Lung (tissue), 12 donors: ENCODE data around the gene C1QTNF6. TPM values are rescaled to one million over a fixed set of nuclear protein-coding genes. Genes with fewer than 3 reads are reported as not detected.

Source experiments
- ATAC-seq: fragments of 200-7000 bp; cut with Tn5 transposase; one replicate; pipeline ENCODE4 v1.9.1; 2020; ENCODE audit warnings: moderate number of reproducible peaks; ENCODE audit not compliant: insufficient read depth, low FRiP score
- DNase-seq, 3 donors: peaks; one replicate each; pipeline ENCODE4 v3.0.0-alpha.2; 2013 to 2017
- H3K27ac ChIP-seq, 2 donors: one replicate each; pipeline ENCODE4 v1.5.1; 2013; ENCODE audit warnings: mild to moderate bottlenecking in 2 of 2, moderate library complexity in 2 of 2, control low read depth in 1 of 2, inconsistent platforms in 1 of 2, low read depth in 1 of 2, low read length in 1 of 2
- H3K27me3 ChIP-seq, 3 donors: one replicate each; pipeline ENCODE4 v1.5.1; 2013; ENCODE audit warnings: low read length in 2 of 3; ENCODE audit not compliant: control insufficient read depth in 3 of 3, insufficient read depth in 3 of 3
- H3K36me3 ChIP-seq, 4 donors: one replicate each; pipeline ENCODE4 v1.5.1; 2013; ENCODE audit warnings: low read length in 4 of 4, mild to moderate bottlenecking in 1 of 4, moderate library complexity in 1 of 4; ENCODE audit not compliant: control insufficient read depth in 4 of 4, insufficient read depth in 4 of 4
- H3K4me1 ChIP-seq, 5 donors: one replicate each; pipeline ENCODE4 v1.5.1; 2013; ENCODE audit warnings: low read length in 5 of 5, mild to moderate bottlenecking in 2 of 5, moderate library complexity in 1 of 5; ENCODE audit not compliant: control insufficient read depth in 5 of 5, insufficient read depth in 5 of 5
- H3K4me3 ChIP-seq: one replicate; pipeline ENCODE4 v1.5.1; 2013; ENCODE audit warnings: mild to moderate bottlenecking, control low read depth, moderate library complexity
- H3K9ac ChIP-seq, 2 donors: one replicate each; pipeline ENCODE4 v1.5.1; 2013; ENCODE audit warnings: low read length in 2 of 2, control low read depth in 1 of 2; ENCODE audit not compliant: insufficient read depth in 1 of 2
- H3K9me3 ChIP-seq, 4 donors: one replicate each; pipeline ENCODE4 v1.5.1; 2013; ENCODE audit warnings: low read length in 3 of 4, mild to moderate bottlenecking in 1 of 4, moderate library complexity in 1 of 4; ENCODE audit not compliant: control insufficient read depth in 4 of 4, insufficient read depth in 3 of 4
- CTCF ChIP-seq: IDR thresholded peaks from 2 replicates; pipeline ENCODE4 v1.5.1; 2012; ENCODE audit warnings: mild to moderate bottlenecking; ENCODE audit errors: control extremely low read depth, extremely low read depth
- WGBS, 2 donors: extraction: QIAGEN DNeasy Blood & Tissue Kit; methylation state at CpG; one replicate each; pipeline ENCODE4 v1.1.7; 2013; 5-methylcytosine and 5-hydroxymethylcytosine counted together
- polyA plus RNA-seq, 2 donors: library from polyadenylated mRNA; stranded (reverse); fragments of 200-250 nt; gene quantifications; one replicate each; pipeline ENCODE4 v1.2.1, GENCODE V29; 2013
- total RNA-seq, 2 donors: library from RNA; depleted of rRNA in 1 of 2; stranded (reverse); fragments of >200 nt in 1 of 2; gene quantifications; one replicate each; pipeline ENCODE4 v1.2.1, GENCODE V29; 2014 to 2021
- donor health status: control.
- donor health status: control.
- donor health status: Bipolar disorder and iron deficiency.
- donor health status: healthy.
- donor health status: DM: yes; HTN: yes; CAD: no.

The C1QTNF6 gene
- total and polyA plus RNA-seq, 4 donors, result 3.8 to 14.0 (median 4.3) TPM

- no peak overlapping the region for H3K4me3 ChIP-seq
- peaks cover 0 to 2% (median 0%) of the 10 kb centered on the region in 4 donors for H3K36me3 ChIP-seq
- 82 to 90% methylated on average over 15 of the region's 15 CpGs for WGBS, 2 donors
- peaks cover 0 to 10% (median 3%) of the 10 kb centered on the region in 5 donors for H3K4me1 ChIP-seq
- H3K9me3 ChIP-seq, result peaks cover 0 to 2% (median 0%) of the 10 kb centered on the region in 4 donors
- ATAC-seq, result no peak
- no peaks in the 10 kb centered on the region for H3K27me3 ChIP-seq
- no peak overlapping the region for H3K27ac ChIP-seq
- no peak overlapping the region for H3K9ac ChIP-seq
- TF ChIP-seq CTCF, result no peak
- no peak for DNase-seq
These were observed 44.3 kb upstream of the C1QTNF6 start for GRCh38 chr22:37232140-37232998.

- no peaks in the 10 kb centered on the region for H3K27me3 ChIP-seq
- no peak for ATAC-seq
- H3K9me3 ChIP-seq, result no peaks in the 10 kb centered on the region
- no peak overlapping the region for H3K4me3 ChIP-seq
- no peak for TF ChIP-seq CTCF
- H3K27ac ChIP-seq, result peak overlapping the region in 1 of 2 donors; percentile 3
- WGBS, 2 donors, result 70 to 80% methylated on average over 18 to 21 of the region's 21 CpGs
- H3K4me1 ChIP-seq, result peaks cover 0 to 10% (median 3%) of the 10 kb centered on the region in 5 donors
- H3K9ac ChIP-seq, result no peak overlapping the region
- H3K36me3 ChIP-seq, result no peaks in the 10 kb centered on the region
- DNase-seq, result no peak
These were observed 43.5 kb upstream of the C1QTNF6 start for GRCh38 chr22:37231406-37232139.

GRCh38 chr22:37230673-37231405 is 42.8 kb upstream of the C1QTNF6 start:
- Histone ChIP-seq H3K4me1 (peaks cover 0 to 10% (median 3%) of the 10 kb centered on the region in 5 donors), H3K4me3 (no peak overlapping the region), H3K27me3 (no peaks in the 10 kb centered on the region), H3K36me3 (peaks cover 0 to 1% (median 0%) of the 10 kb centered on the region in 4 donors), H3K9ac (no peak overlapping the region), H3K27ac (peak overlapping the region in 1 of 2 donors; percentile 69), H3K9me3 (no peaks in the 10 kb centered on the region)
- WGBS, 2 donors, result 69 to 70% methylated on average over 14 of the region's 14 CpGs
- no peak for DNase-seq
- ATAC-seq, result no peak
- TF ChIP-seq CTCF, result no peak
